GM23248 (cell line): Measurements from ENCODE around the gene MAT2A.

Source experiments
- EZH2 ChIP-seq: fragments of 200-600 bp; sonication (generic); IDR thresholded peaks from 2 replicates; pipeline ENCODE4 v1.6.1; 2018; ENCODE audit warnings: antibody characterized with exemption, mild to moderate bottlenecking; ENCODE audit not compliant: insufficient read depth, poor library complexity, severe bottlenecking
- EZH2phosphoT487 ChIP-seq: fragments of 200-600 bp; sonication (generic); IDR thresholded peaks from 2 replicates; pipeline ENCODE4 v1.6.1; 2018; ENCODE audit warnings: antibody characterized with exemption, moderate library complexity, mild to moderate bottlenecking, low read depth; ENCODE audit not compliant: insufficient read depth

DNA sequence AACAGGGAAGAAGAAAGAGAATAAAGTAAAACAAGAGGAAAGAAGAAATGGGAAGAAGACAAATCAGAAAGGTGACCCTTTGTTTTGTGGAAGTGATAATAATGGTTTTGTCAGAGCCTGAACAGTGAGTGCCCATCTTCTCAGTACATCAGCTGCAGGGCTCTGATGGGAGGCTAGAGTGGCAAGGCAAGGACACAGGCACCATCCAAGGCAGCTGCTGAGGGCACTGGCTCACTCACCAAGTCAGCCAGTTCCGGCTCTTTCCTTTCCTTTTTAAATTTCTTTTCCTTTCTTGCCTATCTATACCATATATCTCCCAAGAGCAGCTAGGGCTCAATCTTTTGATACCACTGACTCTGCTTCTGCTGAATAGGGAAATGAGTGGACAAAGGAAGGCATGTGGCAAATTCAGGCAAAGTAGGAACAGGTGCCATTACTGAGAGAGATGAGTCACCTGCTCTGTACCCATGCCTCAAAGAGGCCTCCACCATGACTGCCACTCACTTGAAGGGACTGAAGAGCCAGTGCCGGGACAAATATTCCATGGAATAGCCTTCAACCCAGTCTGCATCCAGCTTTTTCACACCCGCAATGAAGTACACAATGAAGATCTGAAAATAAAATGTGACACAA is 16.1 kb downstream of the MAT2A start:
- TF ChIP-seq EZH2: no peak
- no peak for TF ChIP-seq EZH2phosphoT487
